ENCODE data around the gene HSPA12B.
"Not testable (repeated sequence)": the region's sequence is repeated elsewhere in the genome, so short reads cannot be mapped to it uniquely, and the experiment has no call there.

HSPA12B gene

GRCh38 chr20:3781153-3781910 is 48.8 kb downstream of the HSPA12B start, which contains the start of gene SPEF1:
SPEF1 (minus strand) TSS chr20:3781448; CDS start chr20:3781287, 161 bp downstream.
- Mint-ChIP-seq H3K36me3 (peaks cover 4% of the 10 kb centered on the region), H3K9me3 (no peaks in the 10 kb centered on the region), H3K27ac (peak within 1 kb of the TSS; percentile 70), H3K4me3 (peak within 1 kb of the TSS; percentile 77), H3K4me1 (peaks cover 55% of the 10 kb centered on the region), H3K27me3 (no peaks in the 10 kb centered on the region)

DNA sequence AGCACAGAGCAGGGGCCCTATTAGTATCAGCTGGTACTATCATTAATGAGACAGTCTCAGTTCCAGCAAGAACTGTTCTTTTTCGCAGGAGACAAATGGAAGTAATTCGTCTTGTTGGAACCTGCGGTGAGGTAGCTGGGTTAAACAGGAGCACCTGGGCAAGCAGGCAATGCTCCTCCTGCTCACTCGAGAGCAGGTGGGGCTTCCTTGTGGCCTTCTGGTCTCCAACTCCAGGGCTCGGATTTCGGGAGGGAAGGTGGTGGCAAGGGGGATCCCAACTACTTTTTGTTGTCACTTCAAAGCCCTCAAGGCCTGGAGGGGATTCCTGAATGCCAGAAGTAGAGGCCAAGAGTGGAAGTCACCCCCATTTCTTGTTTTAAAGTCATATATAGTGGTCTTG is 50.1 kb downstream of the HSPA12B start:
- peaks cover 51% of the 10 kb centered on the region for H3K4me1 Mint-ChIP-seq
- H3K36me3 Mint-ChIP-seq: peaks cover 4% of the 10 kb centered on the region
- peak overlapping the region; percentile 55 for H3K27ac Mint-ChIP-seq
- no peaks in the 10 kb centered on the region for H3K27me3 Mint-ChIP-seq
- no peaks in the 10 kb centered on the region for H3K9me3 Mint-ChIP-seq
- no peak overlapping the region for H3K4me3 Mint-ChIP-seq

- no peaks in the 10 kb centered on the region for H3K27me3 Mint-ChIP-seq
- H3K9me3 Mint-ChIP-seq: no peaks in the 10 kb centered on the region
- H3K4me1 Mint-ChIP-seq: peaks cover 55% of the 10 kb centered on the region
- H3K36me3 Mint-ChIP-seq: peaks cover 4% of the 10 kb centered on the region
- no peak overlapping the region for H3K4me3 Mint-ChIP-seq
- peak overlapping the region; percentile 55 for H3K27ac Mint-ChIP-seq
These were observed 50.6 kb downstream of the HSPA12B start for GRCh38 chr20:3783068-3783489.

- Mint-ChIP-seq H3K36me3 (peaks cover 4% of the 10 kb centered on the region), H3K27ac (no peak overlapping the region), H3K4me1 (peaks cover 57% of the 10 kb centered on the region), H3K4me3 (no peak overlapping the region), H3K27me3 (no peaks in the 10 kb centered on the region), H3K9me3 (no peaks in the 10 kb centered on the region)
These were observed 51.2 kb downstream of the HSPA12B start for GRCh38 chr20:3783511-3784195.

- Mint-ChIP-seq H3K27me3 (no peaks in the 10 kb centered on the region), H3K4me1 (peaks cover 56% of the 10 kb centered on the region), H3K4me3 (peak overlapping the region; percentile 49), H3K9me3 (no peaks in the 10 kb centered on the region), H3K36me3 (peaks cover 4% of the 10 kb centered on the region), H3K27ac (peak overlapping the region; percentile 17)
These were observed 51.9 kb downstream of the HSPA12B start for GRCh38 chr20:3784216-3784853.

DNA sequence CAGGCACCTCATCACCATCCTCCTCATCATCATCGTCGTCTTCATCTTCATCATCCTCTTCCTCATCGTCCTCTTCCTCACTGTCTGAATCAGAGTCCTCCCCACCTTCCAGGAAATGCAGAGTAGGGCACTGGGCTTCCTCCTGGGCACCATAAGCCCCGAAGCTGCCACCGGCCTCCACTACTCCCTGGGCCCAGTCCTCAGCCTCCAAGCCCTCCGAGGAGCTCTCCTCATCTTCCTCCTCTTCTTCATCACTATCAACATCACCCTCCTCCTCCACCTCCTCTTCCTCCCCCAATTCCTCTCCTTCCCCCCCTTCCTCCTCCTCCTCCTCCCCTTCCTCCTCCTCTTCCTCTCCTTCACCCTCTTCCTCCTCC is 52.4 kb downstream of the HSPA12B start:
- Mint-ChIP-seq H3K4me1 (peaks cover 52% of the 10 kb centered on the region), H3K27me3 (no peaks in the 10 kb centered on the region), H3K9me3 (no peaks in the 10 kb centered on the region), H3K36me3 (peaks cover 4% of the 10 kb centered on the region), H3K27ac (peak overlapping the region; percentile 73), H3K4me3 (peak overlapping the region; percentile 49)

- Mint-ChIP-seq H3K9me3 (no peaks in the 10 kb centered on the region), H3K36me3 (peaks cover 4% of the 10 kb centered on the region), H3K4me3 (peak overlapping the region; percentile 85), H3K27ac (peak overlapping the region; percentile 73), H3K27me3 (no peaks in the 10 kb centered on the region), H3K4me1 (peaks cover 50% of the 10 kb centered on the region)
These were observed 53.0 kb downstream of the HSPA12B start for GRCh38 chr20:3785240-3786125.

- Mint-ChIP-seq H3K27me3 (no peaks in the 10 kb centered on the region), H3K27ac (peak overlapping the region; percentile 59), H3K9me3 (no peaks in the 10 kb centered on the region), H3K4me3 (peak overlapping the region; percentile 85), H3K4me1 (peaks cover 44% of the 10 kb centered on the region), H3K36me3 (peaks cover 4% of the 10 kb centered on the region)
These were observed 53.6 kb downstream of the HSPA12B start for GRCh38 chr20:3786126-3786484.

GRCh38 chr20:3786665-3787323 is 54.3 kb downstream of the HSPA12B start, which contains the start of gene CENPB:
CENPB (minus strand) TSS chr20:3786740; CDS start chr20:3786483, 257 bp downstream.
- peak within 1 kb of the TSS; percentile 59 for H3K27ac Mint-ChIP-seq
- H3K36me3 Mint-ChIP-seq: peaks cover 4% of the 10 kb centered on the region
- H3K9me3 Mint-ChIP-seq: no peaks in the 10 kb centered on the region
- no peaks in the 10 kb centered on the region for H3K27me3 Mint-ChIP-seq
- H3K4me1 Mint-ChIP-seq: peaks cover 37% of the 10 kb centered on the region
- H3K4me3 Mint-ChIP-seq: peak within 1 kb of the TSS; percentile 85

- peaks cover 4% of the 10 kb centered on the region for H3K36me3 Mint-ChIP-seq
- H3K9me3 Mint-ChIP-seq: no peaks in the 10 kb centered on the region
- peaks cover 34% of the 10 kb centered on the region for H3K4me1 Mint-ChIP-seq
- peak overlapping the region; percentile 75 for H3K4me3 Mint-ChIP-seq
- H3K27me3 Mint-ChIP-seq: no peaks in the 10 kb centered on the region
- no peak overlapping the region for H3K27ac Mint-ChIP-seq
These were observed 55.0 kb downstream of the HSPA12B start for GRCh38 chr20:3787324-3788014.

- Mint-ChIP-seq H3K4me1 (peaks cover 29% of the 10 kb centered on the region), H3K36me3 (peaks cover 2% of the 10 kb centered on the region), H3K9me3 (no peaks in the 10 kb centered on the region), H3K27ac (peak overlapping the region; percentile 87), H3K27me3 (no peaks in the 10 kb centered on the region), H3K4me3 (peak overlapping the region; percentile 64)
These were observed 56.2 kb downstream of the HSPA12B start for GRCh38 chr20:3788685-3789155.

GRCh38 chr20:3789201-3789600 is 56.7 kb downstream of the HSPA12B start:
- Mint-ChIP-seq H3K4me1 (peaks cover 29% of the 10 kb centered on the region), H3K27ac (peak overlapping the region; percentile 77)
- not testable (repeated sequence) for H3K27me3 Mint-ChIP-seq, H3K9me3 Mint-ChIP-seq, H3K36me3 Mint-ChIP-seq, H3K4me3 Mint-ChIP-seq

GRCh38 chr20:3794168-3794567 is 61.7 kb downstream of the HSPA12B start:
- not testable (repeated sequence) for H3K27ac Mint-ChIP-seq, H3K4me3 Mint-ChIP-seq, H3K27me3 Mint-ChIP-seq, H3K9me3 Mint-ChIP-seq, H3K36me3 Mint-ChIP-seq
- H3K4me1 Mint-ChIP-seq: peaks cover 33% of the 10 kb centered on the region

Measured in activated naive CD4-positive, alpha-beta T cell treated with anti-CD3 and anti-CD28 coated beads, Interleukin-2, amount 50 U/mL, for 24 hours (primary cell).